GM19397 (cell line): ENCODE results near the gene OGFOD2.
"Not testable (repeated sequence)": the region's sequence is repeated elsewhere in the genome, so short reads cannot be mapped to it uniquely, and the experiment has no call there.

Experiments used
- ATAC-seq: cut with Tn5 transposase; IDR thresholded peaks from one replicate; pipeline ENCODE4 v1.9.1; 2021; ENCODE audit warnings: mild to moderate bottlenecking, moderate library complexity; ENCODE audit not compliant: unreplicated experiment

Gene OGFOD2

DNA sequence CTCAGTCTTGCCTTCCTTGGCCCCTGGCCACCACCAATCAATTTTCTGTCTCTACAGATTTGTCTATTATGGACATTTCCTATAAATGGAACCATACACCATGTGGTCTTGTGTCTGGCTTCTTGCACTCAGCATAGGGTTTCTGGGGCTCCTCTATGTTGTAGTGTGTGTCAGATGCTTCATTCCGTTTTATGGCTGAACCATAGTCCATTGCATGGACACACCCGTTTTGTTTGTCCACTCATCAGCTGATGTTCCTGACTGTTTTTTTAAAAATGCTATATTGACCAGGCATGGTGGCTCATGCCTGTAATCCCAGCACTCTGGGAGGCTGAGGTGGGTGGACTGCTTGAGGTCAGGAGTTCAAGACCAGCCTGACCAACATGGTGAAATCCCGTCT is 26.4 kb downstream of the OGFOD2 start:
- ATAC-seq: no peak

DNA sequence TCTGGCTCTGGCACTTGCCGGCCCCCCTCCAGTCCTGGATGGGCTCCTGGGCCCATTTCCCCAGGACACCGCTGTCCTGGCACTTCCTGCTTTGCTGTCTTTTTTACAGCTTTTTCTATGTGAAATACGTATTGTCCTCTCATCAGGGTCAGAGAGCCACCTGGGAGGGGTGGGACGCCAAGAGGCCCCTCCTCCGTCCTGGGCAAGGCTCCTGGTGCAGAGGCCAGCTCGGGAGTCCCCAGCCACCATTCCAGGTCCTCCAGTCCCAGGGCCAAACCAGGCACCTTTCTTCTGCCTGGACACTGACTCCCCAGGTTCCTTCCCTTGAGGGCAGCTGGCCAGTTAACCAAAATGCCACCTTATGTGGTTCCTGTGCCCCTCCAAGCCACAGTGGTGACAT is 28.2 kb downstream of the OGFOD2 start:
- ATAC-seq: no peak

DNA sequence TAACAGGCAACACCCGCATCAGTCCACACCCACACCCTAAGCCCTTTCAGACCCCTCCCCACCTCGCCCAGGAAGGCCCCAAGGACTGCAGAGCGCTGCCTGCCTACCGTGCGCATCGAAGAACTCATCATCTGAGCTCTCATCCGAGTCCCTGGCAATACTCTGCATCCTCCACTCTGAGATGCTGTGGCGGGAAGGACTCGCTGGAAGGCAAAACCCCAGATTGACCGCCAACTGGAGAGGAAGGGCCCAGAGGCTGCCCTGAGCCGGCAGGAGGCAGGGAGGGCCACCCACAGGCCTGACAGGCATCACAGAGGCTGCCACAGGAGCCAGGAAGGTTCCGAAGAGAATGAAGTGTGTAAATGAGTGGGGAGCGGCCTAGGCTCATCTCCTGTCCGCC is 29.2 kb downstream of the OGFOD2 start:
- ATAC-seq: no peak

DNA sequence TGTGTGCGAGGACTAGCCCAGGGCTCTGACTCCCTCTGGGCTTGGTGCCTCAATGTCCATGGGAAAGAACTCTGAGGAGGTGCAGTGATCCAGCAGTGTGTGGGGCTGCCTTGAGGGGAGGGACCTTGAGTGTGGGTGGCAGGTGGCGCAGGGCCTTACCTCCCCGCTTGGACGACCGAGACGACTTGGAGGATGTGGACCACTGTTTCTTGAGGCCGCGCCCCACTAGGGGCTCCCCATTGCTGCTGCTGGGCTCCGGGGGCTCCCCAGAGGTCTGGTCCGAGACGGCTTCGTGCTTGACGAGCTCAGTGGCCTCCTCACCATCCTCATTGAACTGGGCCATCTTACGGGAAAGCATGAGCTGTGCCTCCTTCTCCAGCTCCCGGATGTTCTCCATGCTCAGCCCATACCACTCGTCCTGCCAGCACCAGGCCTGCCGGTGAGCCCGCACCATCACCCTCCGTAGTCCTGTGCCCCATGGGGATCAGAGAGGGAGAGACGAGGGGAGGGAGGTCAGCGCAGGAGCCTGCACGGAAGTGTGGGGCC is 30.1 kb downstream of the OGFOD2 start:
- no peak for ATAC-seq

DNA sequence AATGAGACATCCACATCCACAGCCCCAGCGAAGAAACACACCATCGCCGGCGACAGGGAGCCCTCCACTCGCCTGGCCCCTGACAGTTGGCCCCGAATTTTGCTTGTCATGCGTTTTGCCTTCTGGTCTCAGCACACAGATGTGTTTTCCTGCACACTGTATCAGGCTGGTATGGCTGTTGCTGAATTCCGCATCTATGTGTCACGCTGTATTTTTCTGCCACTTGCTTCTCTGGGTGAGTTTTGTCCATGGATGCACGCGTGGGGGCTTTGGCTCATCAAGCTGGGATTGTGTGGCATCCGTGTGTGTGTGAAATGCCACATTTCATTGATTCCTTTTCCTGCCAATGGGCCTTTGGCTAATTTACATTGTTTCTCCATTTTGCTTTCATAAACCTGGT is 31.9 kb downstream of the OGFOD2 start:
- no peak for ATAC-seq

DNA sequence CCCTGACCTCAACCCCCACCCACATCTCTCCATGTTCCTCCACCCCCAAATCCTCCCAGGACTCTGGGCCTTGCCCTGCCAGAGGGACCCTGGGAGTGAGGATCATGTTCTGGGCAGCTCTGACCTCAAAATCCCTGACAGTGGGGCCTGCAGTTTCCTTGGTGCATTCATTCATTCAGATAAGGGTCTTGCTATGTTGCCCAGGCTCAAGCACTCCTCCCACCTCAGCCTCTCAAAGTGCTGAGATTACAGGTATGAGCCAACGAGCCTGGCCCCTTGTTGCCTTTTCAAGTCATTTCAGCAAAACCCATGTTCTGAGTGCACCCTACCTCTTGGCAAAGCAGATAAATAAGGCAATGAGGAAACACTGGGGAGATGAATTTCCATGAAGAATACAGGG is 35.1 kb downstream of the OGFOD2 start:
- ATAC-seq: no peak

DNA sequence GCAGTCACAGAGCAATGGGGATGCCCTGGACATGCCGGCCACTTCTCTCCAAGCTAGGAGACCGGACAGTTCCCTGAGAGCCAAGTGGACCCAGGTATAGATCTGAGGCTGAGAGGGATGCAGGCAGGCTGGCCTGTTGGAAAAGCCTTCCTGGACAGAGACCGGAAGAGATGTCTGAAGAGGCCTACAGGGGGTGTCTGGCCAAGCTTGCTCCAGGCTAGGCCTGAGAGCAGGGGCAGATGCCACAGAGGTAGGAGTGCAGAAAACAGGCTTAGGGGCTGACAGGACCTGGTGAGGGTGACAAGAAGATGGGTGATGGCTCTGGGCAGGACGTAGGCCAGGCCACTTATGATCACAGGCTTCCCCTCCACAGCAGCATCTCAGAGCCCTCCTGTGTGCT is 35.6 kb downstream of the OGFOD2 start:
- ATAC-seq: no peak

DNA sequence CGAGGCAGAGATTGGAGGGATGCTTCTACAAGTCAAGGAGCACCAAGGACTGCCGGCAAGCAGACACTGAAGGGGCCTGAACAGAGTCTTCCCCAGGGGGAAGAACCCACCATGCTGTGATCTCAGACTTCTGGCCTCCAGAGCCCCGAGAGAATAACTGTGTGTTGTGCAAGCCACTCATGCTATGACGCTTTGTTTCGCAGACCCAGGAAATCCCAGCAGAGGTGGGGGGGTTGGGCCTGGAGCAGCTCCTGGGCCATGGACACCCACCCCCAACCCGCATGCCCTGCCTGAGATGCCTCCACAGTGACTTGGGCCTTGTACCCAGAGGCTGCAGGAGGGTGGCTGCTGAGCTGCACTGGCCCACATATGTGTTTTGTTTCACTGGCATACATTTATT is 36.7 kb downstream of the OGFOD2 start:
- no peak for ATAC-seq

DNA sequence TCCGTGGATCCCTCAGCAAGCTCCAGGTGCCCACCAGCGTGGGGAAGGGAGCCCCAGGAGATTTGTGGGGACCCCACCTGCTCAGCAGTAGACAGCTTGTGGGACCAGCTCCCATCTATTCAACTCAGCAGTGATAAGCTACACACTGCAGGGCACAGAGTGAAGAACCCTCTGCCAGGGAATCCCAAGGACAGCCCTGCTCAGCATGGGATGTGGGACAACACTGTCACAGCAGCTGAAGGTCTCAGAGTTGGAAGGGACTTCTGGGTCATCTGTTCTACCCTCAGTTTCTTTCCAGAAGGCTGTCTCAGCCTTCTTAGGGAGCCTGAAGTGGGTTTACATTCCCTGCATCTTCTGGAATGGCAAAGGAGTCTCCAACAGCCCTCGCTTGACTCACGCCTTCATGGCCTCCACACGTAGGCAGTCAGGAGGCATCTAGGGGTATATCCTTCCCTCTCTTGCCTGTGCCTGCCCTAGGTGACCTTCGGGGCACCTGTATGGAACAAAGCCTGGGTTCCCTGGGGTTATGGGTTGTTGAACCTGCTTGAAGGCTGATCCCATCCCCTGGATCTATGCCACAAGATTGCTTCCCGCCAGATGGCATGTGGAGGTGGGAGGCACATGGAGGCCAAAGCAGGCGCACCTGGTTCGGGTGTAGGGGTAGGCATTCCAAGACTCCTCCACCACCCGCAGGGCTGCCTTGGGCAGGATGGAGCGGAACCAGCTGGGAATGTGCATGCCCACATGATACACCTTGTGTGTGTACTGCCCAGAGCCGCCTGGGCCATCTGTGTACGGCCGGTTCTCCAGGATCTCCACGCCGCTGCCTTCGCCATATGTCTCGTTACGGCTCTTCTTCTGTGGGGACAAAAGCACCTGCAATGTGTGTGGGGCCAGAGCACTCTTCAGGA is 38.4 kb downstream of the OGFOD2 start:
- no peak for ATAC-seq

DNA sequence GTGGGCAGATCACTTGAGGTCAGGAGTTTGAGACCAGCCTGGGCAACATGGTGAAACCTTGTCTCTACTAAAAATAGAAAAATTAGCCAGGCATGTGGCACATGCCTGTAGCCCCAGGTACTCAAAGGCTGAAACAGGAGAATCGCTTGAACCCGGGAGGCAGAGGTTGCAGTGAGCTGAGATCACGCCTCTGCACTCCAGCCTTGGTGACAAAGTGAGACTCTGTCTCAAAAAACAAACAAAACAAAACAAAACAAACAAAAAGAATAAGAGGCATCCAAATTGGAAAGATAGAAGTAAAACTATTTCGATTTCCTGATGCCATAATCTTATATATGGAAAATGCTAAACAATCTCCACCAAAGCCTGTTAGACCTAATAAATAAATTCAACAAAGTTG is 39.4 kb downstream of the OGFOD2 start:
- not testable (repeated sequence) for ATAC-seq

DNA sequence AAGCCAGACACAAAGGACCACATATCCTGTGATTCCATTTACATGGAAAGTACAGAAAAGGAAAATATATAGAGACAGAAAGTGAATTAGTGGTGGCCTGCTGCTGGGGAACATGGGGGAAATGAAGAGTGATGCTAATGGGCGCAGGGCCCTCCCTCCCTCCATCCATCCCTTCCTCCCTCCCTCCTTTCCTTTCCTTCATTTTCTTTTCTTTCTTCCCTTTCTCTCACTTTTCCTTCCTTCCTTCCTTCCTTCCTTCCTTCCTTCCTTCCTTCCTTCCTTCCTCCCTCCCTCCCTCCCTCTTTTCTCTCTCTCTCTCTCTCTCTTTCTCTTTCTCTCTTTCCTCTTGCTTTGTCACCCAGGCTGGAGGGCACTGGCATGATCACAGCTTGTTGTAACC is 42.7 kb downstream of the OGFOD2 start:
- no peak for ATAC-seq

DNA sequence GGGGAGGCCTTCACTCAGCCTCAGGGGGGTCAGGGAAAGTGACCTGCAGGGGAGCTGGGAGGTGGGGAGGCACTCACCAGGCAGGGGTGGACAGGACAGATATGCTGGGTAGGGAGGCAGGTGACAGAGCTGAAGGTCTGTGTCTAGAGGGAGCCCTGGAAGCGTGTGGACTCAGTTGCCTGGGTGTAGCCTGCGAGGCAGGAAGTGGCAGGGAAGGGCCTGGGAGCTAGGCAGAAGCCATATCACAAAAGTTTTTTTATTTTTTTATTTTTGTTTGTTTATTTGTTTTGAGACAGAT is 44.7 kb downstream of the OGFOD2 start:
- ATAC-seq: no peak

DNA sequence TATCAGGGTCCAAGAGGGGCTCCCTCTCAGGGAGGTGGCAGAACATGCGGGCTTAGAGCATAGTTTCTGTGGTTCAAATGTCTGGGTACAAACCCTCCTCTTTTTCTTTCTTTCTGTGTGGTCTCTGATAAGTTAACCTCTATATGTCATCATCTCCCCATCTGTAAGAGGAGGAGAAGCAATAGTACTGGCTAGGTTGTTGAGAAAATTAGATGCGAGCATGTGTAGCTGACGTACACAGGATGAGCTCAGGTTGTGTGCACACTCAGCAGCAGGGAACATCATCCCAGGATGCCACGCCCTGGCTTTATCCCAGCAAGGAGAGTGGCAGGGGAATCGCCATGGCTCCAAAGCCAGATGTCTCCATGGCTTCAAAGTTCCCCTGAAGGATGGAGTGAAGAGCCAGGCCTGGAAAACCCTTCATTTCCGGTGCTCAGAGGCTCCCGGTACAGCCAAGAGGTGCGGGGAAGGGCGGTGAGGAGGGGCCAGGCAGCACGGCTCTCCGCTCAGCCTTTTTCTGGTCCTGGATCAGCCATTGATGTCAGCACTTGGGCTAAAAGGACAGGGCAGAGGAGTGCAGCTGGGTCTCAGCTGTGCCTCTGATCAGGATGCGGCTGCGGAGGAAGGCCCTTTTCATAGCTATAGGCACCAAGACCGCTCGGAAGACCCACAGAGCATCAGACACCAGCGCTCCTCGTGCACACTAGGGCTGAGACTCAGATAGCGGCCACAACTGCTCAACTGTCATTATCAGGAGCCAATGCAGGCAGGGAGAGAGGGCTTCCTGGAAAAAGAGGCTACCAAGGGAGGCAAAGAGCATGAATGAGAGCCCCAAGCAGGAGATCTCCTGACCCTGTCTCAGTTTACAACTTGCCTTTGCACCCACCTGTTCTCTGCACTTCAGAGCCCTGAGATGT is 46.9 kb downstream of the OGFOD2 start:
- no peak for ATAC-seq

DNA sequence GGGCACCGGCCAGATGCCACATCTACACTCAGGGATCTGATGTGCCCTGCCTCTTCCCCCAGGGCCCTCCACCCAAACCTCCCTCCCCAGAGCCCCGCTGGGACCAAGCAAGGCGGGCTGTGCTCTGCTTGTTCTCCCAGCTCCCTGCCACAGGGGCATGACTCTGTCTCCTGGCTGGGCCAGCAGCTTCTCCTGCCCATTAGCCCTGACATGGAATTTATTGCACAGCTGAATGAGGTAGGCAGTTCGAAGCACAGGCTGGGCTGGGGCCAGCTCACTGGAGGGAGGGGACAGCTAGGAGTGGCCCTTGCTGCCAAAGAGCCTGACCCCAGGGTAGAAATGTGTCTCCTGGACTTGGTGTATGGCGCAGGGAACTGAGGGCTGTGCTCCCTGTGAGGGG is 47.8 kb downstream of the OGFOD2 start:
- ATAC-seq: no peak

DNA sequence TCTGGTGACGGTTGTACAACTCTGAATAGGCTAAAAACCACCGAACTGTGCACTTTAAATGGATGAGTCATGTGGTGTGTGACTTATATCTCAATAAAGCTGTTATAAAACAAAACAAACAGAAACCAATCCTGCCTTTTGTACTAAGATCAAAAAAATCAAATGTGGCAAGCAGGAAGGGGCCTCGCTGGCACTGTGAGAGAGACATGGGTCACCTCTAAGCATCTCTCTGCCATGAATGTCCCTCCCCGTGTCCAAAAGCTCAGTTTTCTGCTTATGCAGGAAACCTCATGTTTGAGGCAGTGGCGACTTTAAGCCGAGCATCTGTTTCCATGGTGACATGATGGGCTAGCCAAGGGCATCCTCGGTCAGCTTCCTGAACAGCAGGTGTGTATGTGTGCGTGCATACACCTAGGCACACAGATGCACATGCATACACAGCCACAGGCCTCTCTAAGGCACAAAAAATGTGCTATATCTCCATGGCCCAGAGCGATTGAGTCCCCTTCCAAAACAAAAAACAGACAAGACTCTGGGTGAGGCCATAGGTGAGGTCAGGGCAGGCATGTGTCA is 49.9 kb downstream of the OGFOD2 start:
- ATAC-seq: no peak

DNA sequence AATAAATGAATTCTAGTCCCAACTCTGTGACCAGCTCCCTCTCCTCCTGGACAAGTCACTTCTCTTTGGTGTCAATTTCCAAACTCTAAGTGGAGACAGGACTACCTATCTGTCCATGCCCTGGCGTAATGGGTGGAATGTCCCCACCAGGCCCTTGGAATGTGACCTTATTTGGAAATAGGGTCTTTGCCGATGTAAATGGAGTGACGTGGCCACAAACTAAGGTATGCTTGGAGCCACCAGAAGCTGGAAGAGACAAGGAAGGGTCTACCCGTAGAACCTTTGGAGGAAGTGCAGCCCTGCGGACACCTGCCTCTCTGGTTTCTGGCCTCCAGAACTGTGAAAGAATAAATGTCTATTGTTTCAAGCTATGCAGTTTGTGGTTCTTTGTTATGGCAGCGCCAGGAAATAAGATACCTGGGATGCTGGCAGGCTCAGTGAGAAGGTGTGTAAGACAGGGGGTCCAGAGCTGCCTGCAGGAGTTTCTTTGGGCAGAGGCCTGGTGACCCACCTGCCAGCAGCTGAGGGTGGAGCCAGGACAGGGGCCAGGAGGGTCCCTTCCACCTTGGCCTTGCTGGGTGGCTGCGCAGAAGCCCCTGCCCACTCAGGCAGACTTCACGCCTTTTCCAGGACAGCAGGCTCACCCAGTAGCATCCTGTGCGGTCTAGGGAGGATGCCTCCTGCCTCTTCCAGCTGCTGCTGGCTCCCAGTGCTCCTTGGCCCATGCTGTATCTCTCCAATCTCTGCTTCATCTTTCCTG is 51.2 kb downstream of the OGFOD2 start:
- ATAC-seq: no peak

DNA sequence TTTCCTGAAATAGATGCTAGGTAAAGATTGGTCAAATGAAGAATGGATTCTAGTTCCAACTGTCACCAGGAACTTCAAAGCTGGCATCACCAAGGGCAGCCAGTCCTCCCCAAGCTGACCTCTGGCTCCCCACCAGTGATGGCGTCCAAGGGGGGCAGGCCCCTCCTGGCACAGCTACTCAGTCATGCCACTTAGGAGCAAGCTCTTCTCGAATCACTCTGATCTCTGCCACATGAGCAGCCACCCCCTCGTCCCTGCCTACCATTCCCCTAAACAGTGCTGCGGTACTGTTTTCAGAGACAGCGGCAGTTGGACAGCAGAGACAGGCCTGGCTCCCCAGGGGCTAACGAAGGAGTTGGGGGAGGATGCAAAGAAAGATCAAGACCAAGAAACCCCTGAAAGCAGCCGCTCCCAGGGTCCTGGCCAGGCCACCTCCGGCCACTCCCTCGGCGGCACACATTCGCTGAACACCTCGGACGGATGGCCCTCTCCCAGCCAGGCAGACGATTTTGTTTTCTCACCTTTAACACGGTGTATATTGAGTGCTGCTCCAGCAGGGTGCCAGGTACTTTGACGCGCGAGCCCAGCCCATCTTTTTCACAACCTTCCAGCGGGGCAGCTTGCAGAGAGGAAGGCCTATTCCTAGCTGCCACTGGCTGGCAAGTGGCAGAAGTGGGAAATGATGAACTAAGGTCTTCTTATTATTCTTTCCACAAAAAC is 52.8 kb downstream of the OGFOD2 start:
- no peak for ATAC-seq

DNA sequence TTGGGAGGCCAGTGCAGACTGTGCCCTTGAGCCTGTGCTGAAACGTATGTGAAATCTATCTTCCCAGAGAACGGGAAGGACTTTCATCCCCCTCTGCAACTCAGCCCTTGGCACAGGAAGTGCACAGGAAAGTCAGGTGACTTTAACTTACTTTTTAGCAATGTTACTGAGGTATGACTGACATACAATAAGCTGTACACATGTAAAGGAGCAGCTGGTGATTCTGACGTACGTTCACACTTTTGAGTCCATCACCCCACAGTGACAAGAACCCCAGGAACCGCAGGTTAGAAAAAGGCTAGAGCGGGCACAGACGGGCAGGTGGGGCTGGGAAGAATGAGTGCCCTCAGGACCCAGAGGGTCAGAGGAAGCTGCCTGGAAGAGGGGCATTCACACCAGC is 53.4 kb downstream of the OGFOD2 start:
- ATAC-seq: no peak

DNA sequence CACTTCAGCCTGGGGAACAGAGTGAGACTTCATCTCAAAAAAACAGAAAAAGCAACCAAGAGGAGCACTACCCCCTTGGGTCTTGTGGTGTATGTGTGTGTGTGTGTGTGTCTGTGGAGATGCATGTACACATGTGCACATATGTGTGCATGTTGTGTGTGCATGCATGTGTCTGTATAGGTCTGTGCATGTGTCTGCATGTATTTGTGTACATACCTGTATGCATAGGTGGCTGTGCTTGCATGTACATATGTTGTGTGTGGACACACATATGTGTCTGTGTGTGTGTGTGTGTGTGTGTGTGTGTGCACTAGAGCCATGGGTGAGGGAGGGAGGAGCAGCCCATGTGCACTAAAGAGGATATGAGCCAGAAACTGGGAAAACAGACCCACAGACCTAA is 54.5 kb downstream of the OGFOD2 start:
- no peak for ATAC-seq
